GM18499 (cell line): Measurements from ENCODE around the gene DACH1.
"Not testable (repeated sequence)": the region's sequence is repeated elsewhere in the genome, so short reads cannot be mapped to it uniquely, and the experiment has no call there.

Experiments used
- ATAC-seq: cut with Tn5 transposase; IDR thresholded peaks from one replicate; pipeline ENCODE4 v1.9.1; 2021; ENCODE audit warnings: moderate number of reproducible peaks; ENCODE audit not compliant: insufficient read depth, unreplicated experiment

The DACH1 gene

GRCh38 chr13:71867131-71867814 lies at the start of gene DACH1:
Gene DACH1 (minus strand): TSS chr13:71867204.
- ATAC-seq: no peak

GRCh38 chr13:71913717-71914116 lies 46.7 kb upstream of the DACH1 start:
- ATAC-seq: no peak

- no peak for ATAC-seq
Observed at GRCh38 chr13:71912524-71912923, 45.5 kb upstream of the DACH1 start.

- no peak for ATAC-seq
Observed at GRCh38 chr13:71906448-71906847, 39.4 kb upstream of the DACH1 start.

- no peak for ATAC-seq
Observed at GRCh38 chr13:71902676-71903075, 35.7 kb upstream of the DACH1 start.

GRCh38 chr13:71893506-71893905 lies 26.5 kb upstream of the DACH1 start:
- ATAC-seq: not testable (repeated sequence)

- ATAC-seq: no peak
Observed at GRCh38 chr13:71886880-71887279, 19.9 kb upstream of the DACH1 start.

GRCh38 chr13:71882120-71882519 lies 15.1 kb upstream of the DACH1 start:
- no peak for ATAC-seq

GRCh38 chr13:71880753-71881541 lies 13.9 kb upstream of the DACH1 start:
- no peak for ATAC-seq

GRCh38 chr13:71879808-71880344 lies 12.9 kb upstream of the DACH1 start:
- ATAC-seq: no peak

- ATAC-seq: peak; percentile 91
Observed at GRCh38 chr13:71879129-71879535, 12.1 kb upstream of the DACH1 start.

- ATAC-seq: no peak
Observed at GRCh38 chr13:71877256-71877653, 10.3 kb upstream of the DACH1 start.

- ATAC-seq: no peak
Observed at GRCh38 chr13:71876648-71877255, 9.7 kb upstream of the DACH1 start.

GRCh38 chr13:71875823-71876222 lies 8.8 kb upstream of the DACH1 start:
- ATAC-seq: no peak

- ATAC-seq: no peak
Observed at GRCh38 chr13:71874458-71874857, 7.5 kb upstream of the DACH1 start.

- ATAC-seq: no peak
Observed at GRCh38 chr13:71873418-71874247, 6.6 kb upstream of the DACH1 start.

- ATAC-seq: no peak
Observed at GRCh38 chr13:71871844-71872243, 4.8 kb upstream of the DACH1 start.

- no peak for ATAC-seq
Observed at GRCh38 chr13:71871176-71871754, 4.3 kb upstream of the DACH1 start.

- ATAC-seq: no peak
Observed at GRCh38 chr13:71870100-71870499, 3.1 kb upstream of the DACH1 start.

GRCh38 chr13:71869274-71869673 lies 2.3 kb upstream of the DACH1 start:
- no peak for ATAC-seq
